GM19438 (cell line): Measurements from ENCODE around the gene NUDT8.
"Not testable (repeated sequence)": the region's sequence is repeated elsewhere in the genome, so short reads cannot be mapped to it uniquely, and the experiment has no call there.

Experiments used
- ATAC-seq: cut with Tn5 transposase; IDR thresholded peaks from one replicate; pipeline ENCODE4 v1.9.1; 2021; ENCODE audit warnings: low read depth; ENCODE audit not compliant: unreplicated experiment

Gene NUDT8

GRCh38 chr11:67630228-67630942, 648 bp upstream of the NUDT8 start:
- peak; percentile 58 for ATAC-seq

GRCh38 chr11:67628710-67629385, 889 bp downstream of the NUDT8 start:
- ATAC-seq, result no peak

DNA sequence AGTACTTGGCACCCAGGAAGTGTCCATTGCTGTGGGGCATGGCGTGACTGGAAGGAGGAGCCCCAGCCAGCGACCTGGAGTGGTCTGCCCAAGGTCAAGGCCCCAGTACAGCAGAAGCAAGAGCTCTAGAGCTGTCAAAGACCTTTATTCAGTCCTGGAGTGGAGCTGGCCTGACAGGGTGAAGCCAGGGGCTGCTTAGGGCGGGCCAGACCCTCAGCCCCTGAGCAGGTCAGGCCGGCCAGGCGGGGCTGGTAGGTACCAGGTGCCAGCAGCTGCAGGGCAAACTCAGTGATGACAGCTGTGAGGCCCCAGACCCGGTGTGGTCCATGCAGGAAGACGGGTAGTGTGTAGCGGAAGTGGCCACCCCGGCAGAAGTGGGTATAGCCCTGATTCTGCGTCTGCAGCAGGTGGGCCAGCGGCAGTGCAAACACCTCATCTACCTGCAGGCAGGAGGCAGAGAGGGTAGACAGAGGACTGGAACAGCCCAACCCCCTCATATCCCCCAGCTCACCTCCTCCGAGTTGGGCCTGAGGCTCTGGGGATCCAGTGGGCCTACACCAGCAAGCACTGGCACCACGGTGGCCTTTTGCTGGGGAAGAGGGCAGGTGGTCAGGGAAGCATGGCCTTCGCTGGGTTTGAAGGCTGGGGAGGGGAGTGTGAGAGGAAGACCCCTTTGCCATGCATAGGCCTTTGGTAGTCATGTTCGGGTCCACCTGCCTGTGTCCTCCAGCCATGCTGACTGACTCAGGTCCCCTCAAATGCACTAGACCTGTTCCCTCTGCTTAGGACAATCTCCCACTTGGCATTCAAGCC, 1.7 kb downstream of the NUDT8 start:
- no peak for ATAC-seq

- ATAC-seq, result no peak
Observed at GRCh38 chr11:67627441-67627811, 2.3 kb downstream of the NUDT8 start.

GRCh38 chr11:67626970-67627369, 2.8 kb downstream of the NUDT8 start:
- ATAC-seq, result no peak

DNA sequence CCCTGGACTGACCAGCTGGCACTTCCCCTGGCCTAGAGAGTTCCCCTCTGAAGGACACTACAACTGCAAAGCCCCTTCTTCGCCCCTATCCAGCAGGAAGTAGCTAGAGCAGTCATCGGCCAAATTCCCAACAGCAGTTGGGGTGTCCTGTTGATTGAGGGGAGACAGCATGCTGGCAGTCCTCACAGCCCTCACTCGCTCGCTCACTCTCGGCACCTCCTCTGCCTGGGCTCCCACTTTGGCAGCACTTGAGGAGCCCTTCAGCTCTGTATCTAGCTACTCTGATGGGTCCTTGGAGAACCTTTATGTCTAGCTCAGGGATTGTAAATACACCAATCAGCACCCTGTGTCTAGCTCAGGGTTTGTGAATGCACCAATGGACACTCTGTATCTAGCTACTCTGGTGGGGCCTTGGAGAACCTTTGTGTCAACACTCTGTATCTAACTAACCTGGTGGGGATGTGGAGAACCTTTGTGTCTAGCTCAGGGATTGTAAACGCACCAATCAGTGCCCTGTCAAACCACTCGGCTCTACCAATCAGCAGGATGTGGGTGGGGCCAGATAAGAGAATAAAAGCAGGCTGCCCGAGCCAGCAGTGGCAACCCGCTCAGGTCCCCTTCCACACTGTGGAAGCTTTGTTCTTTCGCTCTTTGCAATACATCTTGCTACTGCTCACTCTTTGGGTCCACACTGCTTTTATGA, 3.5 kb downstream of the NUDT8 start:
- ATAC-seq, result not testable (repeated sequence)

- ATAC-seq, result not testable (repeated sequence)
Observed at GRCh38 chr11:67623795-67624194, 5.9 kb downstream of the NUDT8 start.

- not testable (repeated sequence) for ATAC-seq
Observed at GRCh38 chr11:67622905-67623304, 6.8 kb downstream of the NUDT8 start.

DNA sequence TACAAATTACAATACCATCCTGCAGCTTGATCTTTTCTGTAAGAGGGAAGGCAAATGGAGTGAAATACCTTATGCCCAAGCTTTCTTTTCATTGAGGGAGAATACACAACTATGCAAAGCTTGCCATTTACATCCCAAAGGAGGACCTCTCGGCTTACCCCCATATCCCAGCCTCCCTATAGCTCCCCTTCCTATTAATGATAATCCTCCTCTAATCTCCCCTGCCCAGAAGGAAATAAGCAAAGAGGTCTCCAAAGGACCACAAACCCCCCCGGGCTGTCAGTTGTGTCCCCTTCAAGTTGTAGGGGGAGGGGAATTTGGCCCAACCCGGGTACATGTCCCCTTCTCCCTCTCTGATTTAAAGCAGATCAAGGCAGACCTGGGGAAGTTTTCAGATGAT, 7.8 kb downstream of the NUDT8 start:
- ATAC-seq, result not testable (repeated sequence)

GRCh38 chr11:67620621-67621020, 9.1 kb downstream of the NUDT8 start:
- ATAC-seq, result not testable (repeated sequence)

DNA sequence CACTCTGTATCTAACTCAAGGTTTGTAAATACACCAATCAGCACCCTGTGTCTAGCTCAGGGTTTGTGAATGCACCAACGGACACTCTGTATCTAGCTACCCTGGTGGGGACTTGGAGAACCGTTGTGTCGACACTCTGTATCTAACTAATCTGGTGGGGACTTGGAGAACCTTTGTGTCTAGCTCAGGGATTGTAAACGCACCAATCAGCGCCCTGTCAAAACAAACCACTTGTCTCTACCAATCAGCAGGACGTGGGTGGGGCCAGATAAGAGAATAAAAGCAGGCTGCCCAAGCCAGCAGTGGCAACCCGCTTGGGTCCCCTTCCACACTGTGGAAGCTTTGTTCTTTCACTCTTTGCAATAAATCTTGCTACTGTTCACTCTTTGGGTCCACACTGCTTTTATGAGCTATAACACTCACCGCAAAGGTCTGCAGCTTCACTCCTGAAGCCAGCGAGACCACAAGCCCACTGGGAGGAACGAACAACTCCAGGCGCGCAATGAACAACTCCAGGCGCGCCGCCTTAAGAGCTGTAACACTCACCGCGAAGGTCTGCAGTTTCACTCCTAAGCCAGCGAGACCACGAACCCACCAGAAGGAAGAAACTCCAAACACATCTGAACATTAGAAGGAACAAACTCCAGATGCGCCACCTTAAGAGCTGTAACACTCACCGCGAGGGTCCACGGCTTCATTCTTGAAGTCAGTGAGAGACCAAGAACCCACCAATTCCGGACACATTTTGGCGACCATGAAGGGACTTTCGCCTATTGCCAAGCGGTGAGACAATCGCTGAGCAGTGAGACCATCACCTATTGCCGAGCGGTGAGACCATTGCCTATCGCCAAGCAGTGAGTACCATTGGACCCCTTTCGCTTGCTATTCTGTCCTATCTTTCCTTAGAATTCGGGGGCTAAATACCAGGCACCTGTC, 9.8 kb downstream of the NUDT8 start:
- ATAC-seq, result not testable (repeated sequence)

GRCh38 chr11:67618901-67619659, 10.7 kb downstream of the NUDT8 start:
- not testable (repeated sequence) for ATAC-seq

GRCh38 chr11:67617243-67617953, 12.3 kb downstream of the NUDT8 start:
- no peak for ATAC-seq

DNA sequence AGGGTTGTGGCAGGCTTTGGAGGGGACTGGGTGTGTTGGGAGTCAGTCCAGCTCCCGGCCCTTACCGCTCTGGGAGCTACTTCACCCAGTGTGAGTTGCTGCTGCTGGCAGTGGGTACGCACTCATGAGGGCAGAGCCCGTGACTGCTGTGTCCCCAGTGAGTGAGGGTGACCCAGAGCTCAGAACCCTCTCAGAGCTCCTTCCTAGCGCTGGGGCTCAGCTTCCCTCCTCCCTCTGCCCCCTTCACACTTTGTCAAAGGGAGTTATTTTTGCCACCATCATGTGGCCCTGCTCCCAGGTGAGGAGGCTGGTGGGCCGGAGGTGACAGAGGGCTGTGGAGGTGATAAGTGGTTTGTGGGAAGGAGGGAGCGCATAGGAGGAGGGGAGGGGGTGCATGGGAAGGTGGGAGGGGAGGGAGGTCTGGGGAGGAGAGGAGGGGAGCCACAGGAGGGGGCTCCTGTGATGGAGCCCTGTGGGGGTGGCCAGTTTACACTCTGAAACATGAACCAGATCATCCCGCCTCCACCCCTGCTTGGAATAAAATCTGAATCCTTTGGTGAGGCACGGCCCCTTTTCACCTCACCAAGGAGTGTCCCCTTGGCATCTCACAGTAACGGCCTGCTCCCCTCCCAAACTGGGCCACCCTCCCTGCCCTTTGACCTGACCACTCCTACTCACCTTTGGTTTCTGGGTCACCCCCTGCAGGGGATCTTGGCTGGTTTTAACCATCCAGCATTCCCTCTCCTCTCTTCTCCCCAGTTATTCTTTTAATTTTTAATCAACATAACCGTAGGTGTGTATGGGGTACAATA, 13.1 kb downstream of the NUDT8 start:
- no peak for ATAC-seq

GRCh38 chr11:67615728-67616430, 13.9 kb downstream of the NUDT8 start:
- ATAC-seq, result no peak

- no peak for ATAC-seq
Observed at GRCh38 chr11:67614730-67615714, 14.7 kb downstream of the NUDT8 start.
